HG02981 (cell line): Measurements from ENCODE around the gene MKI67.

Experiments used
- ATAC-seq: cut with Tn5 transposase; IDR thresholded peaks from one replicate; pipeline ENCODE4 v1.9.1; 2021; ENCODE audit warnings: mild to moderate bottlenecking, moderate library complexity; ENCODE audit not compliant: unreplicated experiment

Gene MKI67

GRCh38 chr10:128054163-128054970 is 71.9 kb downstream of the MKI67 start:
- ATAC-seq, result no peak

GRCh38 chr10:128053356-128053755 is 72.9 kb downstream of the MKI67 start:
- no peak for ATAC-seq

GRCh38 chr10:128052696-128053095 is 73.5 kb downstream of the MKI67 start:
- ATAC-seq, result no peak

- ATAC-seq, result no peak
Observed at GRCh38 chr10:128051548-128051947, 74.7 kb downstream of the MKI67 start.

GRCh38 chr10:128050936-128051335 is 75.3 kb downstream of the MKI67 start:
- ATAC-seq, result no peak

- ATAC-seq, result no peak
Observed at GRCh38 chr10:128050121-128050516, 76.1 kb downstream of the MKI67 start.

- no peak for ATAC-seq
Observed at GRCh38 chr10:128049226-128050120, 76.8 kb downstream of the MKI67 start.

- no peak for ATAC-seq
Observed at GRCh38 chr10:128048819-128049210, 77.4 kb downstream of the MKI67 start.

GRCh38 chr10:128047991-128048818 is 78.0 kb downstream of the MKI67 start:
- ATAC-seq, result peak; percentile 31

- peak; percentile 99 for ATAC-seq
Observed at GRCh38 chr10:128047351-128047750, 78.9 kb downstream of the MKI67 start.

- no peak for ATAC-seq
Observed at GRCh38 chr10:128046953-128047290, 79.3 kb downstream of the MKI67 start.
